ENCODE data around the gene GUCY1B1.

GUCY1B1 gene

GRCh38 chr4:155846929-155847328 is 88.1 kb downstream of the GUCY1B1 start:
- H3K4me3 ChIP-seq (ENCODE audit: low read length) = no peak overlapping the region
- H3K4me2 ChIP-seq (ENCODE audit: low read length) = no peak overlapping the region
- no peaks in the 10 kb centered on the region for H3K9me2 ChIP-seq (replicated peaks; ENCODE audit: control insufficient read depth, low read length)
- no peaks in the 10 kb centered on the region for H3K4me1 ChIP-seq (ENCODE audit: control insufficient read depth, low read length)
- no peaks in the 10 kb centered on the region for H4K20me1 ChIP-seq (ENCODE audit: control insufficient read depth, insufficient read depth, low read depth, low read length)
- no peaks in the 10 kb centered on the region for H3K36me3 ChIP-seq (ENCODE audit: control insufficient read depth, low read length)
- no peaks in the 10 kb centered on the region for H3K9me3 ChIP-seq (ENCODE audit: control insufficient read depth, insufficient read depth, low read length)
- no peak for TF ChIP-seq EZH2phosphoT487 (IDR thresholded peaks at IDR 0.05; ENCODE audit: borderline replicate concordance, low read length)
- TF ChIP-seq, protein P1, sequence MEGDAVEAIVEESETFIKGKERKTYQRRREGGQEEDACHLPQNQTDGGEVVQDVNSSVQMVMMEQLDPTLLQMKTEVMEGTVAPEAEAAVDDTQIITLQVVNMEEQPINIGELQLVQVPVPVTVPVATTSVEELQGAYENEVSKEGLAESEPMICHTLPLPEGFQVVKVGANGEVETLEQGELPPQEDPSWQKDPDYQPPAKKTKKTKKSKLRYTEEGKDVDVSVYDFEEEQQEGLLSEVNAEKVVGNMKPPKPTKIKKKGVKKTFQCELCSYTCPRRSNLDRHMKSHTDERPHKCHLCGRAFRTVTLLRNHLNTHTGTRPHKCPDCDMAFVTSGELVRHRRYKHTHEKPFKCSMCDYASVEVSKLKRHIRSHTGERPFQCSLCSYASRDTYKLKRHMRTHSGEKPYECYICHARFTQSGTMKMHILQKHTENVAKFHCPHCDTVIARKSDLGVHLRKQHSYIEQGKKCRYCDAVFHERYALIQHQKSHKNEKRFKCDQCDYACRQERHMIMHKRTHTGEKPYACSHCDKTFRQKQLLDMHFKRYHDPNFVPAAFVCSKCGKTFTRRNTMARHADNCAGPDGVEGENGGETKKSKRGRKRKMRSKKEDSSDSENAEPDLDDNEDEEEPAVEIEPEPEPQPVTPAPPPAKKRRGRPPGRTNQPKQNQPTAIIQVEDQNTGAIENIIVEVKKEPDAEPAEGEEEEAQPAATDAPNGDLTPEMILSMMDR (IDR thresholded peaks at IDR 0.05; ENCODE audit: low read depth, low read length, poor library complexity, severe bottlenecking) = no peak
- no peaks in the 10 kb centered on the region for H3K27me3 ChIP-seq (ENCODE audit: control insufficient read depth, low read length)
- H3K79me2 ChIP-seq (ENCODE audit: control insufficient read depth, low read length) = no peaks in the 10 kb centered on the region
- no peaks in the 10 kb centered on the region for H3F3A ChIP-seq (ENCODE audit: control insufficient read depth, insufficient read depth)
- H3K27ac ChIP-seq (ENCODE audit: low read depth, low read length) = no peak overlapping the region

GRCh38 chr4:155849042-155849441 is 90.2 kb downstream of the GUCY1B1 start:
- Histone ChIP-seq H3K4me3 (ENCODE audit: low read length) (no peak overlapping the region), H3K36me3 (ENCODE audit: control insufficient read depth, low read length) (no peaks in the 10 kb centered on the region), H4K20me1 (ENCODE audit: control insufficient read depth, insufficient read depth, low read depth, low read length) (no peaks in the 10 kb centered on the region), H3K9me3 (ENCODE audit: control insufficient read depth, insufficient read depth, low read length) (no peaks in the 10 kb centered on the region), H3K79me2 (ENCODE audit: control insufficient read depth, low read length) (no peaks in the 10 kb centered on the region), H3K4me2 (ENCODE audit: low read length) (no peak overlapping the region), H3F3A (ENCODE audit: control insufficient read depth, insufficient read depth) (no peaks in the 10 kb centered on the region), H3K4me1 (ENCODE audit: control insufficient read depth, low read length) (no peaks in the 10 kb centered on the region), H3K9me2 (replicated peaks; ENCODE audit: control insufficient read depth, low read length) (no peaks in the 10 kb centered on the region), H3K27me3 (ENCODE audit: control insufficient read depth, low read length) (no peaks in the 10 kb centered on the region), H3K27ac (ENCODE audit: low read depth, low read length) (no peak overlapping the region)
- TF ChIP-seq, protein P1 (IDR thresholded peaks at IDR 0.05; ENCODE audit: low read depth, low read length, poor library complexity, severe bottlenecking) = no peak
- no peak for TF ChIP-seq EZH2phosphoT487 (IDR thresholded peaks at IDR 0.05; ENCODE audit: borderline replicate concordance, low read length)

GRCh38 chr4:155853189-155853588 is 94.4 kb downstream of the GUCY1B1 start:
- no peak overlapping the region for H3K4me2 ChIP-seq (ENCODE audit: low read length)

More at GRCh38 chr4:155853189-155853588, 94.4 kb downstream of the GUCY1B1 start:
- H3K27ac ChIP-seq (ENCODE audit: low read depth, low read length) = no peak overlapping the region
- no peak for TF ChIP-seq EZH2phosphoT487 (IDR thresholded peaks at IDR 0.05; ENCODE audit: borderline replicate concordance, low read length)
- TF ChIP-seq, protein P1 (IDR thresholded peaks at IDR 0.05; ENCODE audit: low read depth, low read length, poor library complexity, severe bottlenecking) = no peak
- no peaks in the 10 kb centered on the region for H3K36me3 ChIP-seq (ENCODE audit: control insufficient read depth, low read length)
- no peaks in the 10 kb centered on the region for H3K27me3 ChIP-seq (ENCODE audit: control insufficient read depth, low read length)
- no peaks in the 10 kb centered on the region for H3F3A ChIP-seq (ENCODE audit: control insufficient read depth, insufficient read depth)
- no peaks in the 10 kb centered on the region for H3K9me2 ChIP-seq (replicated peaks; ENCODE audit: control insufficient read depth, low read length)
- H3K9me3 ChIP-seq (ENCODE audit: control insufficient read depth, insufficient read depth, low read length) = no peaks in the 10 kb centered on the region
- H3K4me3 ChIP-seq (ENCODE audit: low read length) = no peak overlapping the region
- H3K4me1 ChIP-seq (ENCODE audit: control insufficient read depth, low read length) = no peaks in the 10 kb centered on the region
- no peaks in the 10 kb centered on the region for H4K20me1 ChIP-seq (ENCODE audit: control insufficient read depth, insufficient read depth, low read depth, low read length)
- H3K79me2 ChIP-seq (ENCODE audit: control insufficient read depth, low read length) = no peaks in the 10 kb centered on the region

Data from DOHH2 (cell line).